GM21381 (cell line): Measurements from ENCODE around the gene NKAIN2.
"Not testable (repeated sequence)": the region's sequence is repeated elsewhere in the genome, so short reads cannot be mapped to it uniquely, and the experiment has no call there.

Experiments used
- ATAC-seq: cut with Tn5 transposase; IDR thresholded peaks from one replicate; pipeline ENCODE4 v1.9.1; 2021; ENCODE audit warnings: mild to moderate bottlenecking, moderate library complexity; ENCODE audit not compliant: unreplicated experiment

Gene NKAIN2

DNA sequence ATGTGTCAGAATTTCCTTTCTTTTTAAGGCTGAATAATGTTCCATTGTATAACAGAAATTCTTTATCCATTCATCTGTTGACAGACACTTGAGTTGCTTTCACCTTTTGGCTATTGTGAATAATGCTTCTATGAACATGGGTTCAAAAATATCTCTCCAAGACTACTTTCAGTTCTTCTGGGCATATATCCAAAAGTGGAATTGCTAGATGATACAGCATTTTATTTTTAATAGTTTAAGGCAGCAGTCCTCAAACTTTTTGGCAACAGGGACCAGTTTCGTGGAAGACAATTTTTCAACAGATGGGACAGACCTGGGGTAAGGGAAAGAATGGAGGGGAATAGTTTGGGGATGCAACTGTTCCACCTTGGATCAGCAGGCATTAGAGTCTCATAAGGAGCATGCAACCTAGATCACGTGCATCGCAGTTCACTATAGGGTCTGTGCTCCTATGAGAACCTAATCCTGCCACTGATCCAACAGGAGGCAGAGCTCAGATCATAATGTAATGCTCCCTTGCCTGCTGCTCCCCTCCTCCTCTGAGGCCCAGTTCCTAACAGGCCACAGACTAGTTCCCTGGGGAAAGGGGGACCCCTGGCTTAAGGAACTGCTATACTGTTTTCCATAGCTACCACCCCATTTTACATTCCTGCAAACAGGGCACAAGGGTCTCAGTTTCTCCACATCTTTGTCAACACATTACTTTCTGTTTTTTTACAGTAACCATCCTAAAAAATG lies 918.6 kb downstream of the NKAIN2 start:
- ATAC-seq: no peak

DNA sequence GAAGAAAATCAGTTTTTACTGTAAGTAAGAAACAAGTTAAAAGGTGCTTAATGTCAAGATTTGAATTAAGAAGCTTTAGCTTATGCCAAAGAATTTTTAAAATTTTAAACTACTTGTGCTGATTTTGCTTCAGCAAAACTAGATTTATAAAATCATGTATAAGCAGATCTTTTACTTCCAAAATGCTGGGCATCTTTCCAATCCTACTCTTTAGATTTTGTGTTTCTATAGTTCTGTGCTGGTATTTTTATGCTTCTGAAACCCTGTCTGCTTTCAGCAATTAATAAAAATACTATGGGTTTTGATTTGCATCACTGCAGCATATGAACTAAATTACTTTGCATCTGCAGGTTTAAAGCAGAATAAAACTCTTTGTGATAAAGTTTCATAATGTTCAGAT lies 920.0 kb downstream of the NKAIN2 start:
- no peak for ATAC-seq

DNA sequence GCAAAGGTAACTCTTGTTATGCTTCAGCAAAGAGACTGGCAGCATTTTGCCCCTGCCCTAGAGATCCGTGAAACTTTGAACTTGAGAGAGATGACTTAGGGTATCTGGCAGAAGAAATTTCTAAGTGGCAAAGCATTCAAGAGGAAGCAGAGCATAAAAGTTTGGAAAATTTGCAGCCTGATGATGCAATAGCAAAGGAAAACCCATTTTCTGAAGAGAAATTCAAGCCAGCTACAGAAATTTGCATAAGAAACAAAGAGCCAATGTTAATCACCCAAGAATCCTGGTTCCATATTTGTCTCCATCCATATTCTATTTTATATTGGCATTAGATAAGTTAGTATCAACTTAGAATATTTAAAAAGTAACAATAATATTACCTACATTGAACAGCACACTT lies 934.1 kb downstream of the NKAIN2 start:
- ATAC-seq: not testable (repeated sequence)

DNA sequence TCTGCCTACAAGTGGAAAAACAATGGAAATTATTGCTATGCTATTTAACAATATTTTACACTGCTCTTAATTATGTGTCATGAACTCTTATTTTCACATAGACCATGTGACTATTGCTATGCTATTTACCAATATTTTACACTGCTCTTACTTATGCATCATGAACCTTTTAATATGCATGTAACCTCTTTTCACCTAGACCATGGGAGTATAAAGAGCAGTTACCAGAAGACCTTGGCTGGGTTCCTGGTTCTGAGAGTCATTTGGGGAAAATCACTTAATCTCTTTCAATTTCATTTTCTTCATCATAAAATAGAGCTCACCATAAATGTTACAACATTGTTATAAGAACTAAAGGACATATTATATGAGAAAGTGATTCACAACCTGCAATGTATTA lies 934.8 kb downstream of the NKAIN2 start:
- no peak for ATAC-seq

DNA sequence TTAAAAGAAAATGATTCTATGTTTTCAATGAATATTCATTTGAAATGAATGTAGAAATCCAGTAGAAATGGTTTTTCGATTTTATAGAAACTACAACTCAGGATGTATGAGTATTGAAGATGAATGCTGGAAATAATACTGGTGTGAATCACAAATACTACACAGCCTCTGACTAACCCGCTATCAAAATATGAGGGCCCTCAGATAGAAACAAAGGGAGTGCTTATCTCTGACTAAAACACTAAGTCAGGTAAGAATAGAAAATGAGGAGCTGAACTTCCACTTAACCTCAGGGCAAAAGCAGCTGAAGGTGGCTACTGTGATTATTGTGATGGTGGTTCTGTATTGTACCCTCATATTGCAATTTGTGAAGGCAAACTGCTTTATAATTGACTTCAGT lies 937.7 kb downstream of the NKAIN2 start:
- no peak for ATAC-seq

DNA sequence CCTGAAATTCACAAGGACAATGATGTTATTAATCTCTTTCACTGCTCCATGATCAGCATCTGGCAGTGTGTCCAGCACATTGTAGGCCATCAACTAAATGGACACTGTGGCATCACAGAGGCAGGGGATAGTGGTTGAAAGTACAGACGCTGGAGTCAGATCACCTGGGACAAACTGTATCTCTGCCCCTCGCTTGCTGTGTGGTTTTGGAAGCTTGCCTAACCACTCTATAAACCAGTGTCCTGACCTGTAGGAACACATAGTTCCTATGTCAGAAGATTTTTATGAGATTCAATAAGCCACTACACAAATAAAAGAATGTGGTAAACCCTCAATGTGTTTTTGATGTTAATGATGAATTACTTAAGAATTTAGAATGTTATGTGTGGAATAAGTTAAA lies 939.3 kb downstream of the NKAIN2 start:
- ATAC-seq: no peak

DNA sequence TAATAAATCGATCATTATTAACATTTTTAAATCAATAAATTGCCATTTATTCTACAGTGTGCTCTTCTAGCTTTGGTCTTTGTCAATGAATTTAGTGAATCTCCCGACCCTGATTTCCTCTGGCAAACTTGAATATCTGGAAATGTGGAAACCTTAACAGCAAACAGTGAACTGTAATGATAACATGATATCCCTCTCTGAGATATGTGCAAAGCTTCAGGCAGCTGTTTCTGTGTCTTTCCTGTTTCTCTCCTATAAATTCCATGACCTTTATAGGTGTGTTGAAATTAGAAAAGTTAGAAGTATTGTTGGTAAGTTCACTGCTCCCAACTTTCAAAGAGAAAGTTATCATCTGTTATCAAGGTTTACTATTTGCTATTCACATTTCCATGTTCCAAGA lies 939.8 kb downstream of the NKAIN2 start:
- no peak for ATAC-seq

DNA sequence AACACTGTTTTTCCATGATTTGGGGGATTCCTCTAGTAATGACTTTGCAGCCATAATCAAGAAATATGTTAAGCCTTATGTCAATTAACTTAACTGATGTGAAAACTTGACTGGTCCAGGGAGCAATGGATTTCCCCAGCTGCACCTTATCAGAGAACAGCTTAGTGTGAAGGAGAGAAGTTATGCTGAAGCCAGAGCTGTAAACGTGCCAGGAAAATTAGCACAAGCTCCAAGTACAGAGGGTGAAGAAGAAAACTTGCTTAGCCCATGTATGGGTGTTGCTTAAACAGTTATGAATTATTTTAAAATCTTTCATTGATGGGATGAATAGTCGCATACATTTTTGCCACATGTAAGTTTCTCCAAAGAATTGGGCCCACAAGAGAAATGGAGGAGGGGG lies 943.7 kb downstream of the NKAIN2 start:
- ATAC-seq: no peak

DNA sequence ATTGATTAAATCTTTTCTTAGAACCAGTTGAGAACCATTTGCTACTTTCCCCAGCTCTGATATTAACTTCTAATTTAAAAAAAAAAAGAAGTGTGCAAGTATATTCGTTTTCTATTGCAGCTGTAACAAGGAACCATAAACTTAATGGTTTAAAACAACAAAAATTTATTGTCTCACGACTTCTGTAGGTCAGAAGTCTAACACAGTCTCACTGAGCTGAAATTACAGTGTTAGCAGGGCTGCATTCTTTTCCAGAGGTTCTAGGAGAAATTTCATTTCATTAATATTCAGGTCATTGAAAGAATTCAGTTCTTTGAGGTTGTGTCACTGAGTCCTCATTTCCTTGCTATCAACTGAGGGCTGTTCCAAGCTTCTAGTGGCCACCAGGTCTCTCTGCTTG lies 945.1 kb downstream of the NKAIN2 start:
- ATAC-seq: no peak

DNA sequence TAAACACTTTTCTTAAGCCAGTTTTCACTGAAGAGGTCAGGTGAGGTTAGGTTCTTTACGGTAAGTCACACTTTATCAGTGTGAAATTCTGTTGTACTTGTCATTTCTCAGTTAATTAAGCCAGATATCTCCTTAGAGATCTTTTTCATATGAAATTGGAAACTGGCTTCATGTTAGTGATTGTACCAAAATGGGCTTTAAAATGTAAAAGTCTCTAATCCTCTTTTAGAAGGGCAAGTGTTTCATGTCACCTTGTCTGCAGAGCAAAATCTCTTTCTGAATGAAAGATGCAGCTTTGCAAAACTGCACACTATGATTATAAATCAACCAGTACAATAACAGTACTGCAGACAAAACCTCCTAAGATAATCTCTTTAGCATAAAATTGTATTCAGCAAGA lies 949.3 kb downstream of the NKAIN2 start:
- no peak for ATAC-seq

DNA sequence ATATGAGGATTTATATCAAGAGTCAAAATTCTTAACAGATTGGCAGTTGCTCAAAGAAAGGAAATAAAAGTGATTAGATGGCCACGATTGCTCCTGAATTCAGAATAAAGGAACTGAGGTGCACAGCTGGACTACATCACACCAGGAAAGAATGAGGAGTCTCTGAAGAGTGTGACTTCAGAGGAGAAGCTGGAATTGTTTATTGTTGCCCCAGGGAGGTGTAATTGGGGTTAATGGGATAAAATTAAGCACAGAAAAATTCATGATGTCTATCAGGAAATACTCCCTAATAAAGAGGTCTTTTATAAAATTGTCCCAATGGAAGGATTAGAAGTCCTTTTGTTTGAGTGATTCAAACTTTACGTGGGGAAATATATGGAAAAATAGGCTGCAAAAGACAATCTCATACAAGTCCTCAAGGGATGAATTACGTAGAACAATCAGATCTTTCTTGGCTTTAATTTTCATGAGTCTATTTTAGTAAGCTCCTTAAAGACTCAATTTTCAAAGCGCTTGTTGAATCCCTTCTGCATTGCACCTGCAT lies 950.0 kb downstream of the NKAIN2 start:
- no peak for ATAC-seq

DNA sequence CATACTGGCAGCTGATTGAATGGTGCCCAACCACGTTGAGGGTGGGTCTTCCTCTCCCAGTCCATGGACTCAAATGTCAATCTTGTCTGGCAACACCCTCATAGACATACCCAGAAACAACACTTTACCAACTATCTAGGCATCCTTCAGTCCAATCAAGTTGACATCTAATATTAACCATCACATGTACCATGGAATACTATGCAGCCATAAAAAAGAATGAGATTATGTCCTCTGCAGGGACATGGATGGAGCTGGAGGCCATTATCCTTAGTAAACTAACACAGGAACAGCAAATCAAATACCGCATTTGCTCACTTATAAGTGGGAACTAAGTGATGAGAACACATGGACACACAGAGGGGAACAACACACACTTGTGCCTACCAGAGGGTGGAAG lies 951.7 kb downstream of the NKAIN2 start:
- ATAC-seq: no peak

DNA sequence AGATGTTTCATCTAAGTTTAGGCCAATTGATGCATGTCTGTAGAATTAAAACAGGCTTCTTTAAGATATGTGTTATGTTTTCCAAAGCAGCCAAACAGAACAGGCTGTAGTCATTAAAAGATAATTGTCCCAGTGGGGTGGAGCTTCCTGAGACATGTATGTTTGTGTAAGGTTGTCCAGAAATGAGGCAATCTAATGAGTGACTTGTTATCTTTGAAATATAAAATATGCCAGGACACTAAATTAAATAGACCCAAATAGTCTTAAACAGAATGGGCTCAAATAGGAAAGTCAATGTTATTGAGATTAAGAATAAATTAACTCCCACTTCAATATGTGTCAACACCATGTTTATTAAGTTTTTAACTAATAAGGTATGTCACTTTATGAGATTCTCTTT lies 953.9 kb downstream of the NKAIN2 start:
- ATAC-seq: no peak

DNA sequence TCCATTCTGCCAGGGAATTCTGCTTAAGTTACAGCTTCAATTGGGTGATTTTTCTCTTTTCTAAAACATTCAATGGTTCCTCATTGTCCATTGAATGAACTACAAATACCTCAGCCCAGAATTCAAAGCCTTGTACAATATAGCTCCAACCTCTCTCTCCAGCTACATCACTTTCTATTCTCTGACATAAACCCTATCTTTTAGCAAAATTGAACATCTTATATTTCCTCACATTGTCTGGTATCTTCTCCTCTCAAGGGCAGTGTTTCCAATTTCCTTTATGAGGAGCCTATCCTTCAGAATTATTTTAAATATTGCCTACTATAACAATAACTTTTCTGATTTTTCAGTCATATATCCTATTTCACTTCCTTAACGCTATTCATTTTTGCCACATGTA lies 955.0 kb downstream of the NKAIN2 start:
- ATAC-seq: no peak

DNA sequence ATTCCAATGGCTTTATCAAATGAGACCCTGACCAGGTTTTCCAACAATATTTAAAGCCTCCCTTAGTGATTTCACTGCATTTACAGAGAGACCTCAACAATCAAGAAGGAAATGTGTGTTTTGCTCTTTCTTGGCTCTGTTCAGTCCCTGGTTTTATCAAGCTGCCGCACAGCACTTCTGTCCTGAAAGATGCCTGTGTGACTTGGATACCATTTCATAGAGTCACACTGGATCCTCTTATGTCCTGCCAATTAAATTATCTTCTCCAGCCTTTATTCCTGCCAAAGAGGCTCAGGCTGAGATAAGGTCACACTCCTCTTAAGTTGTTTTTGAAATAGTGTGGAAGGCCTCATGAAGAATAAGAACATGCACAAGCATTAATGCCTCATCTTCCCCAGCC lies 961.6 kb downstream of the NKAIN2 start:
- ATAC-seq: no peak

DNA sequence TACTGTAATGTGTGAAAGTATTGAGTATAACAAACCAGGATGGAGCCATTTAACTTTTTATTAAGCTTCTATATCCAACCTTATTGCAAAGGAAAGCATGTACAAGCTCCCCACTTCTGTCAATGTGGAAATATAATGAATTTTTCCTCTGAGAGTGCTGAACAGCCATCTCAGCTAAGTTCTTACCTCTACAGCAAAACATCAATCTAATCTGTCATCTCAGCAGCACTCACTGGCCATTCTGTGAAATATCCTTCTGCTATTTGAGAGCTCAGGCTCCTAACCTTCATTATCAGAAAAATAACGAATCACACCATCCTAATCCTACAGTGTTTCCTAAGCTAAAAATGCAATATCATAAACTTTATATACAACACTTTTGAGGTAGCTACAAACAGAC lies 964.6 kb downstream of the NKAIN2 start:
- ATAC-seq: no peak

DNA sequence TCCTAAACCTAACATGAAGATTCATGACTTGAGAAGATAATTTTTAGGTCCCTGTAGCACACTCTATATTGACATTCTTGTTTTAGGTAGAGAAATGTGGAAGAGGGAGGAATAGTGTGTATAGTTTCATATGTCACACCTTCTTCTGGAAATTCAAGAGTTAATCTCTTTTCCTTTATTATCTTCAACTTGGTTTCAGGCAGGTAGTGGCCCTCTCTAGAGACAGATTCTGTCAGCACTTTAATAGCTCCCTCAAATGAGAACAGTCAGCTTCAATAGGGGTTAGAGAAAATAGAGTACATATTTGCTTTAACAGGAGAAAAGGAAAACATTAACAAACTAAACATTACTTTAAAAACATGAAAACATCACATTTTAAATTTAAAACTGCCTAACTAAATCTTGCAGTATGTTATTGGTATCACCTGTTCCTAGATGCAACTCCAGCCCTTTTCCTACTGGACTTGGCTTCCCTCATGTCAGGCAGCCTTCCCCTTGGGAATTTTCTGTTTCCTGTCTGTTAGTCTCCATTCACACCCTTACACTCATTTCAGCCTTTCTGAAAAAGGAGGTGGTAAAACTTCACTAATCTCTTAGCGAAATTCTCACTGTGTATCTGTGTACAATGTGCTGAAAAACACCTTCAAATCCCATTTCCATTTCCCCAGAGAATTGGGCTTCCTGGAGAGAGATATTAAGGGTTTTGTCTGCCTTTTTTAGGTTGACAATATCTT lies 966.3 kb downstream of the NKAIN2 start:
- ATAC-seq: no peak

DNA sequence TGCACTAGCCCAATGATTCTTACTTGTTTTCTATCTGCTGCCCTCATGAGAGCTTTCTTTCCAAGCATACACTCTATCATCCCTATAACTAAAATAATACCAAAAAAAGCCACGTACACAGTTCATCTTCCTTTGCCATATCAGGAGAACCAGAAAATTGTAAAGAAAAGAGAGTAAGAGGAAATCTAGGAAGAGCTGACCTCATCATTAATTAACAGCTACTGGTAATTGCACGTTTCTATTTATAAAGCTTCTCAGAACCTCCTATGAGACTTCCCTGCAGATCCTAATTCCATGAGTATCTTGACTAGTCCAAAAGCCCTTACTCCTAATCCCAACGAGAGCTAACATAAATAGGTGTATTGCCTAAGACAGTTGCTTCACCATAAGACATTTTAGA lies 967.1 kb downstream of the NKAIN2 start:
- no peak for ATAC-seq

DNA sequence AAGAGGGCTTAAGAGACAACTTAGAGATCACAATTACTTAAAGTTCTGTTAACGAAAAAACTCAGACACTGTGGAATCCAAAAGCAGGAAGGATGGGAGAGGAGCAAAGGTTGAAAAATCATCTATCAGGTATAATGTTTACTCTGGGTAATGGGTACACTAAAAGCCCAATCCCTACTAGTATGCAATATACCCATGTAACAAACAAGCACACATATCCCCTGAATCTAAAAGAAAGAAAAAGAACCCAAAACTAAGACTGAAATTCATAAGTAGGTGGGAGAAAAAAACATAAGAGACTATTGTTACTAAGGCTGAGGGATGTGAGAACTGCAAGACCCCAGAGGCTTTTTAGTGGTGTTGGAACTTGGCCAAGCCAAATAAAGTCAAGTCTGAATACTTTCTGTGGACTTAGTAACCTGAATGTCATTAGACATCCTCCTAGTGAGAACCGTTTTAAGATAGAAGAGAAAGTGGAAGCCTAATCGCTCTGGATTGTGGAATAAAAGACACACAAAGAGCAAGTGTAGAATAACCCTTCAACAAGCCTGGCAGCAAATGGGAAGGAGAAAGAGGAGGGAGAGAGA lies 969.2 kb downstream of the NKAIN2 start:
- no peak for ATAC-seq

DNA sequence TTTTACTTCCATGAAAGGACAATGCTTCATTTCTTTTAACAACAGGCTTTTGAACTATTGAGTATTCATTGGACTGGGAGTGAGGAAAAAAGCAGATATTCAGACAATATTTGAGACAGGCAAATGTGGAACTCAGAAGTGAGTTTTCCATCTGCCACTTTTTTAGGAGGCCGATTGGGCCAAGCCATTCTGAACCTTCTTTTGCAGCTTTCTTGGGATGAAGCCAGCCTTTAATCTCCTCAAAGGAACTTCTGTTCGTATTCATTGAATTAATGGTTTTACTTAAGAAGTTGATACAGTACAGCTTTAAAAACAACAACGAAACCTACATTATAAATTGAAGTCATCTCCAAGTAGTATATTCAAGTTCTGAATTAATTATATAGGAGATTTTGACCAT lies 971.5 kb downstream of the NKAIN2 start:
- ATAC-seq: no peak

DNA sequence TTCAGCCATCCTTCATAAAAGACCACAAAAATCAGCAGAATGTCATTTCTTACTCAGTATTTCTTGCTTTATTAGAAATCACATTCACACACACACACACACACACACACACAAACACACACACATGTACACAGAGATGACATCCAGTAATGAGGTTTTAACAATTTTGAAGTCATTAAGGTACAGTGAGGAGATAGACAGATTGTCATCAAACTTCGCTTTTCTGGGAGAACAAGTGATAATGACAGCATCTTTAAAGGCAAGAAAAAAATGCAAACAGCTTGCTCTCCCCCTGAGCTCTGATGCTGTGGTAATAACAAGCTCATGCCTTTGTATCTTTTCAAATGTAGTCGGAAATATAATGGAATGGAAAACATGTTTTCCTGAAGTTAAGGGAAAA lies 974.2 kb downstream of the NKAIN2 start:
- no peak for ATAC-seq

DNA sequence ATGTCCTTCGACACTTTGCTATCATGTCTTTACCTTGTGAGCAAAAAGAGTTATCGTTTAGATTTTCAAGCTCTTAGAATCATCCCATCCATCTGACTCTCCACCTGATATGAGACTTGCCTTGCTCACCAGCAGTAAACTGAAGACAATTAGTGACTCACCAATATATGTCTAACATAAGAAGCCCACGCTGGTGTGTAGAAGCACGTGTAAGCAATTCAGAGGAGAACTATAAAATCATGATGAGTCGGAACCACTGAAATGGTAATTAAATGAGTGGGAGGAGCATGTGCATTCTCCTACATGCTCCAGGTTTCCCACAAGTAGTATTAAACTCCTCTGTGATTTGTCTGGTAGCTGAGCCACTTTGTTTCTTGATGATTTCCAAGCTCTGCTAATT lies 977.0 kb downstream of the NKAIN2 start:
- ATAC-seq: no peak
